ENCODE measurements around the gene PICALM. TPM values are rescaled to one million over a fixed set of nuclear protein-coding genes. Genes with fewer than 3 reads are reported as not detected.
"Not testable (repeated sequence)": the region's sequence is repeated elsewhere in the genome, so short reads cannot be mapped to it uniquely, and the experiment has no call there.

The PICALM gene
- total RNA-seq, 4 donors from 2014 or later, result 148 to 244 (median 221) TPM

GRCh38 chr11:86091086-86091485, 22.2 kb upstream of the PICALM start:
- Histone ChIP-seq H3K4me1 (no peaks in the 10 kb centered on the region), H3K36me3 (no peaks in the 10 kb centered on the region), H3K4me3 (no peak overlapping the region), H3K27ac (no peak overlapping the region), H3K9me3 (no peaks in the 10 kb centered on the region), H3K27me3 (no peaks in the 10 kb centered on the region)
- in situ Hi-C loops (cut with MboI; ENCODE audit: low pct_ligation_motif_present in 1 of 4, low pct_unique_long_range_greater_than_20kb in 1 of 4, low sequenced_read_pairs in 3 of 4), result no loop called here
- no peak for DNase-seq
- no peak for TF ChIP-seq POLR2AphosphoS5 (IDR thresholded peaks at IDR 0.05)
- TF ChIP-seq EP300 (IDR thresholded peaks at IDR 0.05; ENCODE audit: low read depth), result no peak
- TF ChIP-seq POLR2A (IDR thresholded peaks at IDR 0.05), result no peak
- TF ChIP-seq, protein P1, sequence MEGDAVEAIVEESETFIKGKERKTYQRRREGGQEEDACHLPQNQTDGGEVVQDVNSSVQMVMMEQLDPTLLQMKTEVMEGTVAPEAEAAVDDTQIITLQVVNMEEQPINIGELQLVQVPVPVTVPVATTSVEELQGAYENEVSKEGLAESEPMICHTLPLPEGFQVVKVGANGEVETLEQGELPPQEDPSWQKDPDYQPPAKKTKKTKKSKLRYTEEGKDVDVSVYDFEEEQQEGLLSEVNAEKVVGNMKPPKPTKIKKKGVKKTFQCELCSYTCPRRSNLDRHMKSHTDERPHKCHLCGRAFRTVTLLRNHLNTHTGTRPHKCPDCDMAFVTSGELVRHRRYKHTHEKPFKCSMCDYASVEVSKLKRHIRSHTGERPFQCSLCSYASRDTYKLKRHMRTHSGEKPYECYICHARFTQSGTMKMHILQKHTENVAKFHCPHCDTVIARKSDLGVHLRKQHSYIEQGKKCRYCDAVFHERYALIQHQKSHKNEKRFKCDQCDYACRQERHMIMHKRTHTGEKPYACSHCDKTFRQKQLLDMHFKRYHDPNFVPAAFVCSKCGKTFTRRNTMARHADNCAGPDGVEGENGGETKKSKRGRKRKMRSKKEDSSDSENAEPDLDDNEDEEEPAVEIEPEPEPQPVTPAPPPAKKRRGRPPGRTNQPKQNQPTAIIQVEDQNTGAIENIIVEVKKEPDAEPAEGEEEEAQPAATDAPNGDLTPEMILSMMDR (IDR thresholded peaks at IDR 0.05), result no peak
- 84% methylated on average over 1 of the region's 1 CpG; no CpG with 5 or more reads in 1 of the 2 donors for WGBS, 2 donors (ENCODE audit: low coverage in 1 of 2)
- intact Hi-C loops (cut with DNase I; ENCODE audit: low total_unique reads), result no loop called here

- H3K27ac ChIP-seq, result no peak overlapping the region
- no peak overlapping the region for H3K4me3 ChIP-seq
- H3K27me3 ChIP-seq, result no peaks in the 10 kb centered on the region
- intact Hi-C loops (cut with DNase I; ENCODE audit: low total_unique reads), result no loop called here
- TF ChIP-seq, protein P1 (IDR thresholded peaks at IDR 0.05), result no peak
- TF ChIP-seq EP300 (IDR thresholded peaks at IDR 0.05; ENCODE audit: low read depth) (no peak), POLR2A (IDR thresholded peaks at IDR 0.05) (no peak), POLR2AphosphoS5 (IDR thresholded peaks at IDR 0.05) (no peak)
- no peaks in the 10 kb centered on the region for H3K36me3 ChIP-seq
- in situ Hi-C loops (cut with MboI; ENCODE audit: low pct_ligation_motif_present in 1 of 4, low pct_unique_long_range_greater_than_20kb in 1 of 4, low sequenced_read_pairs in 3 of 4), result no loop called here
- DNase-seq, result no peak
- no peaks in the 10 kb centered on the region for H3K9me3 ChIP-seq
- WGBS, 2 donors (ENCODE audit: low coverage in 1 of 2), result 67 to 83% methylated on average over 1 of the region's 1 CpG
- no peaks in the 10 kb centered on the region for H3K4me1 ChIP-seq
These were observed 20.8 kb upstream of the PICALM start for GRCh38 chr11:86089659-86090058.

DNA sequence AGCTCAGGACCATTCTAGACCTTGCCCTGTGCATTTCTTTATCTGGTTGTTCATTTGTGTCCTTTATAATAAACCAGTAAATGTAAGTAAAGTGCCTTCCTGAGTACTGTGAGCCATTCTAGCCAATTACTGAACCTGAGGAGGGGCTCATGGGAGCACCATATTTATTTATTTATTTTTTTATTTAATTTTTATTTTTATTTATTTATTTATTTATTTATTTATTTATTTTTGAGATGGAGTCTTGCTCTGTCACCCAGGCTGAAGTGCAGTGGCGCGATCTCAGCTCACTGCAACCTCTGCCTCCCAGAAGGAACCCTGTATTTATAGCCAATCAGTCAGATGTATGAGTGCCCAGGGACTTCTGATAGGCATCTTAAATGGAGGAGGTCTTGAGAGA, 18.8 kb upstream of the PICALM start:
- H3K27me3 ChIP-seq; H3K9me3 ChIP-seq; H3K36me3 ChIP-seq; DNase-seq; in situ Hi-C loops (cut with MboI; ENCODE audit: low pct_ligation_motif_present in 1 of 4, low pct_unique_long_range_greater_than_20kb in 1 of 4, low sequenced_read_pairs in 3 of 4); H3K4me3 ChIP-seq; H3K4me1 ChIP-seq; H3K27ac ChIP-seq; intact Hi-C loops (cut with DNase I; ENCODE audit: low total_unique reads): not testable (repeated sequence)
- WGBS, 2 donors (ENCODE audit: low coverage in 1 of 2), result 98 to 100% methylated on average over 2 of the region's 2 CpGs

DNA sequence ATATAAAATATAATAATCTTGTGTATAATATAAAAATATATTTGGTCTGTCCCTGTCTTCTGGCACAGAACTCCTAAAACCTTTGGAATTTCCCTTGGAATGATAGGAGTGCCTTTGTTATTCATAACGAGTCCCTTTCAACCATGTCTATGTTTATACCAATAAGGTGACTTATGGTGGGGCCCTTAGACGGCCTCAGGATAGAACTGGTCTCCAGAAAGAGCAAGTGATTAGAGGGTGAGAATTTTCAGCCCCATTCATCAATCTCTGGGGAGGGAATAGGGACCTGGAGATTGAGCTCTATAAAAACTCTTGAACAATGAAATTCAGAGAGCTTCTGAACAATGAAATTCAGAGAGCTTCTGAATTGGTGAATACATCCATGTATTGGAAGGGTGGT, 18.4 kb upstream of the PICALM start:
- H3K27me3 ChIP-seq, result no peaks in the 10 kb centered on the region
- no peak overlapping the region for H3K4me3 ChIP-seq
- H3K9me3 ChIP-seq, result no peaks in the 10 kb centered on the region
- H3K27ac ChIP-seq, result no peak overlapping the region
- no peaks in the 10 kb centered on the region for H3K4me1 ChIP-seq
- intact Hi-C loops (cut with DNase I; ENCODE audit: low total_unique reads), result no loop called here
- no peak for TF ChIP-seq POLR2A (IDR thresholded peaks at IDR 0.05)
- TF ChIP-seq EP300 (IDR thresholded peaks at IDR 0.05; ENCODE audit: low read depth), result no peak
- TF ChIP-seq, protein P1 (IDR thresholded peaks at IDR 0.05), result no peak
- no peak for TF ChIP-seq POLR2AphosphoS5 (IDR thresholded peaks at IDR 0.05)
- no peak for DNase-seq
- WGBS, 2 donors (ENCODE audit: low coverage in 1 of 2), result 50 to 66% methylated on average over 2 of the region's 2 CpGs
- in situ Hi-C loops (cut with MboI; ENCODE audit: low pct_ligation_motif_present in 1 of 4, low pct_unique_long_range_greater_than_20kb in 1 of 4, low sequenced_read_pairs in 3 of 4), result no loop called here
- H3K36me3 ChIP-seq, result no peaks in the 10 kb centered on the region

DNA sequence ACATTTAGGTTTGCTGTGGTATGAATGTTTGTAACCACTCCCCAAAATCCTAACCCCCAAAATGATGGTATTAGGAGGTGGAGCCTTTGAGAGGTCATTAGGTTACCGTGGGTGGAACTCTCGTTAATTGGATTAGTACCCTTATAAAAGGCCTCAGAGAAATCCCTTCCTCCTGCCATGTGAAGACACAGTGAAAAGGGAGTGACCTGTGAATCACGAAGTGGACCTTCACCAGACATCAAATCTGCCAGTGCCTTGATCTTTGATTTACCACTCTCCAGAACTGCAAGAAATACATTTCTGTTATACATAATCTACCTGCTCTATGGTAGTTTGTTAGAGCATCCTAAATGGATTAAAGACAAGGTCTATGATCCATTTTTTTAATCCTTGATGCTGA, 12.6 kb upstream of the PICALM start:
- 77 to 88% methylated on average over 1 to 3 of the region's 3 CpGs for WGBS, 2 donors (ENCODE audit: low coverage in 1 of 2)
- DNase-seq, result no peak

More for the DNA sequence above, 12.6 kb upstream of the PICALM start:
- Histone ChIP-seq H3K4me1 (no peaks in the 10 kb centered on the region), H3K36me3 (no peaks in the 10 kb centered on the region), H3K27me3 (no peaks in the 10 kb centered on the region), H3K9me3 (no peaks in the 10 kb centered on the region), H3K27ac (no peak overlapping the region), H3K4me3 (no peak overlapping the region)
- TF ChIP-seq, protein P1 (IDR thresholded peaks at IDR 0.05), result no peak
- TF ChIP-seq POLR2A (IDR thresholded peaks at IDR 0.05) (no peak), EP300 (IDR thresholded peaks at IDR 0.05; ENCODE audit: low read depth) (no peak), POLR2AphosphoS5 (IDR thresholded peaks at IDR 0.05) (no peak)
- intact Hi-C loops (cut with DNase I; ENCODE audit: low total_unique reads), result no loop called here
- in situ Hi-C loops (cut with MboI; ENCODE audit: low pct_ligation_motif_present in 1 of 4, low pct_unique_long_range_greater_than_20kb in 1 of 4, low sequenced_read_pairs in 3 of 4), result no loop called here
